HEK293 (cell line): Measurements from ENCODE around the gene DPYSL3.

Experiments used
- CTCF ChIP-seq: fragments of 450-650 bp; formaldehyde crosslinking; IDR thresholded peaks from 2 replicates; pipeline ENCODE4 v1.5.1; 2016; ENCODE audit warnings: missing biosample characterization, missing genetic modification characterization
- REST ChIP-seq: fragments of 450-650 bp; formaldehyde crosslinking; IDR thresholded peaks from 2 replicates; pipeline ENCODE4 v1.5.1; 2016; ENCODE audit warnings: missing biosample characterization, missing genetic modification characterization
- SP2 ChIP-seq: fragments of 450-650 bp; formaldehyde crosslinking; IDR thresholded peaks from 2 replicates; pipeline ENCODE4 v1.5.1; 2016; ENCODE audit warnings: missing biosample characterization, missing genetic modification characterization
- ZEB2 ChIP-seq: fragments of 450-650 bp; formaldehyde crosslinking; IDR thresholded peaks from 2 replicates; pipeline ENCODE4 v1.5.1; 2016; ENCODE audit warnings: missing biosample characterization, missing genetic modification characterization
- ZFP41 ChIP-seq: fragments of 450-650 bp; formaldehyde crosslinking; IDR thresholded peaks from 2 replicates; pipeline ENCODE4 v1.5.1; 2016; ENCODE audit warnings: missing biosample characterization, missing genetic modification characterization, borderline replicate concordance
- ZNF121 ChIP-seq: fragments of 450-650 bp; formaldehyde crosslinking; IDR thresholded peaks from 2 replicates; pipeline ENCODE4 v1.5.1; 2016; ENCODE audit warnings: missing biosample characterization, missing genetic modification characterization
- ZNF174 ChIP-seq: fragments of 450-650 bp; formaldehyde crosslinking; IDR thresholded peaks from 2 replicates; pipeline ENCODE4 v1.5.0; 2017; ENCODE audit warnings: missing biosample characterization, mild to moderate bottlenecking, missing genetic modification characterization
- ZNF311 ChIP-seq: fragments of 450-650 bp; formaldehyde crosslinking; IDR thresholded peaks from 2 replicates; pipeline ENCODE4 v1.5.1; 2017; ENCODE audit warnings: missing biosample characterization, missing genetic modification characterization, borderline replicate concordance
- ZNF416 ChIP-seq: fragments of 450-650 bp; formaldehyde crosslinking; IDR thresholded peaks from 2 replicates; pipeline ENCODE4 v1.5.1; 2016; ENCODE audit warnings: missing biosample characterization, missing genetic modification characterization
- ZNF426 ChIP-seq: fragments of 450-650 bp; formaldehyde crosslinking; IDR thresholded peaks from 2 replicates; pipeline ENCODE4 v1.5.1; 2017; ENCODE audit warnings: missing biosample characterization, missing genetic modification characterization, mild to moderate bottlenecking, inconsistent platforms, moderate library complexity
- ZNF626 ChIP-seq: fragments of 450-650 bp; sonication (Bioruptor Pico); formaldehyde crosslinking; IDR thresholded peaks from 2 replicates; pipeline ENCODE4 v1.5.1; 2018; ENCODE audit warnings: missing biosample characterization, missing genetic modification characterization, inconsistent platforms
- ZNF654 ChIP-seq: fragments of 450-650 bp; formaldehyde crosslinking; IDR thresholded peaks from 2 replicates; pipeline ENCODE4 v1.5.1; 2016; ENCODE audit warnings: low read depth, missing biosample characterization, missing genetic modification characterization
- ZNF777 ChIP-seq: fragments of 450-650 bp; formaldehyde crosslinking; IDR thresholded peaks from 2 replicates; pipeline ENCODE4 v1.5.1; 2017; ENCODE audit warnings: missing biosample characterization, missing genetic modification characterization, borderline replicate concordance

DNA sequence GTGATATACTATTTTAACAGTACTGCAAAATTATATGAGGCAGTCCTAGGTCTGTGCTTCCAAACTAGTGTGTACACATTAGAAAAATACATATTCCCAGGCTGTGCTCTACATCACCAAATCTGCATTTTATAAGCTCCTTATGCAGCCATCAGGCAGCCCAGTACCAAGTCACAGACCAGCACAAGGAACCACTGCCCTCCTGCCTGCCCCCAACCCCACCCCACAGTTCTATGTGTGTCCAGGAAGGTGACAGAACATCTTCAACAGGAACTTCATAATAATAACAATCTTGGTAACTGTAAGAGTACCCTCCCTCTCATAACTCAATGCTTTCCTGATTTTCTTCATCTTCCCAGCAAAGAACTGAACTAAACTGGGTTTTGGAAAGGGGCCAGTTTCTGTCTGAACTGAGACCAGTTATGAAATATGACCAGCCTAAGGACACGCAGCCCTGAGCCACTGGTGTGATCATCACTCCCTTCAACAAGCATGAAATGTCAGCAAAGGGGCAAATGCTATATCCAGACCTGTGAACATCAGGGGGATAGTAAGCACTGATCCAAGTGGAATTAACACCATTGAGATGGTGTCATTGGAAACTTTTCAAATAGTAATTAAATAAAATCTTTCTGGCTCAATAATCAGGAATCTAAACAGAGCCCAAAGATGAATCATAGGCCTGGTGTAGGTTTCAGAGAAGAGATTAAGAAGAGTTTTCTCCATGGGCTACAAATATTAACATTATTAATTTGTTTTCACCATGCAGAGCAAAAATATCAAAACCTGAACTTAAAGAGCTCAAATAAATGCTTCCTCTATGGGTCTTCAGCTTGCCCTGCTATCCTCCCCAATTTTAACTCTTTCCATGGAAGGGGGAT lies 82.1 kb downstream of the DPYSL3 start:
- TF ChIP-seq ZNF174 (tag by site-specific recombination): no peak
- TF ChIP-seq ZNF121 (tag by site-specific recombination): no peak
- no peak for TF ChIP-seq ZNF311 (tag by site-specific recombination)
- TF ChIP-seq ZNF426 (tag by site-specific recombination): no peak
- TF ChIP-seq ZNF626 (tag by site-specific recombination): no peak
- TF ChIP-seq CTCF (tag by site-specific recombination): no peak
- TF ChIP-seq ZNF654: no peak
- TF ChIP-seq ZEB2 (tag by site-specific recombination): no peak
- TF ChIP-seq ZNF777: no peak
- TF ChIP-seq SP2: no peak
- TF ChIP-seq REST (tag by site-specific recombination): no peak
- TF ChIP-seq ZNF416 (tag by site-specific recombination): no peak
- TF ChIP-seq ZFP41 (tag by site-specific recombination): no peak
